Activated naive CD4-positive, alpha-beta T cell treated with anti-CD3 and anti-CD28 coated beads, Interleukin-2, amount 50 U/mL, for 24 hours (primary cell): ENCODE data around the gene MORN1.

Experiments used
- H3K27ac Mint-ChIP-seq: one replicate; pipeline ENCODE4 v1.8.0; 2021; ENCODE audit warnings: mild to moderate bottlenecking, mixed read lengths
- H3K27me3 Mint-ChIP-seq: one replicate; pipeline ENCODE4 v1.8.0; 2021; ENCODE audit warnings: mixed read lengths
- H3K36me3 Mint-ChIP-seq: one replicate; pipeline ENCODE4 v1.8.0; 2021; ENCODE audit warnings: mixed read lengths
- H3K4me1 Mint-ChIP-seq: one replicate; pipeline ENCODE4 v1.8.0; 2021; ENCODE audit warnings: mixed read lengths
- H3K4me3 Mint-ChIP-seq: one replicate; pipeline ENCODE4 v1.8.0; 2021; ENCODE audit warnings: mild to moderate bottlenecking, mixed read lengths
- H3K9me3 Mint-ChIP-seq: one replicate; pipeline ENCODE4 v1.8.0; 2021; ENCODE audit warnings: mixed read lengths

Gene MORN1

GRCh38 chr1:2413495-2414296, 22.3 kb upstream of the MORN1 start:
- Mint-ChIP-seq H3K4me3 (peak overlapping the region; percentile 86), H3K36me3 (no peaks in the 10 kb centered on the region), H3K27me3 (no peaks in the 10 kb centered on the region), H3K4me1 (peaks cover 32% of the 10 kb centered on the region), H3K27ac (peak overlapping the region; percentile 87), H3K9me3 (no peaks in the 10 kb centered on the region)

- peak overlapping the region; percentile 86 for H3K4me3 Mint-ChIP-seq
- no peak overlapping the region for H3K27ac Mint-ChIP-seq
- H3K9me3 Mint-ChIP-seq, result no peaks in the 10 kb centered on the region
- H3K27me3 Mint-ChIP-seq, result no peaks in the 10 kb centered on the region
- H3K4me1 Mint-ChIP-seq, result peaks cover 32% of the 10 kb centered on the region
- H3K36me3 Mint-ChIP-seq, result no peaks in the 10 kb centered on the region
Observed at GRCh38 chr1:2412773-2413494, 21.6 kb upstream of the MORN1 start.

- peaks cover 32% of the 10 kb centered on the region for H3K4me1 Mint-ChIP-seq
- H3K27ac Mint-ChIP-seq, result peak within 1 kb of the TSS; percentile 98
- no peaks in the 10 kb centered on the region for H3K36me3 Mint-ChIP-seq
- H3K27me3 Mint-ChIP-seq, result no peaks in the 10 kb centered on the region
- peak within 1 kb of the TSS; percentile 93 for H3K4me3 Mint-ChIP-seq
- H3K9me3 Mint-ChIP-seq, result no peaks in the 10 kb centered on the region
Observed at GRCh38 chr1:2412395-2412772, 21.0 kb upstream of the MORN1 start, which contains the start of gene PEX10. Gene PEX10, minus strand, starts transcription at chr1:2412564. Its CDS starts 62 bp downstream, at chr1:2412502.

- Mint-ChIP-seq H3K36me3 (no peaks in the 10 kb centered on the region), H3K9me3 (no peaks in the 10 kb centered on the region), H3K27me3 (no peaks in the 10 kb centered on the region), H3K27ac (peak overlapping the region; percentile 98), H3K4me3 (peak overlapping the region; percentile 93), H3K4me1 (peaks cover 28% of the 10 kb centered on the region)
Observed at GRCh38 chr1:2411801-2412394, 20.5 kb upstream of the MORN1 start.

GRCh38 chr1:2409745-2410144, 18.4 kb upstream of the MORN1 start:
- Mint-ChIP-seq H3K4me3 (no peak overlapping the region), H3K27me3 (no peaks in the 10 kb centered on the region), H3K36me3 (no peaks in the 10 kb centered on the region), H3K4me1 (peaks cover 8% of the 10 kb centered on the region), H3K9me3 (no peaks in the 10 kb centered on the region), H3K27ac (peak overlapping the region; percentile 4)

GRCh38 chr1:2408859-2409276, 17.5 kb upstream of the MORN1 start:
- H3K36me3 Mint-ChIP-seq, result no peaks in the 10 kb centered on the region
- no peaks in the 10 kb centered on the region for H3K27me3 Mint-ChIP-seq
- no peak overlapping the region for H3K4me3 Mint-ChIP-seq
- H3K4me1 Mint-ChIP-seq, result no peaks in the 10 kb centered on the region
- no peaks in the 10 kb centered on the region for H3K9me3 Mint-ChIP-seq
- H3K27ac Mint-ChIP-seq, result no peak overlapping the region

GRCh38 chr1:2408456-2408855, 17.1 kb upstream of the MORN1 start:
- H3K4me1 Mint-ChIP-seq, result no peaks in the 10 kb centered on the region
- H3K27ac Mint-ChIP-seq, result no peak overlapping the region
- no peaks in the 10 kb centered on the region for H3K27me3 Mint-ChIP-seq
- no peaks in the 10 kb centered on the region for H3K9me3 Mint-ChIP-seq
- no peaks in the 10 kb centered on the region for H3K36me3 Mint-ChIP-seq
- no peak overlapping the region for H3K4me3 Mint-ChIP-seq

- H3K4me1 Mint-ChIP-seq, result no peaks in the 10 kb centered on the region
- H3K36me3 Mint-ChIP-seq, result no peaks in the 10 kb centered on the region
- H3K9me3 Mint-ChIP-seq, result no peaks in the 10 kb centered on the region
- no peak overlapping the region for H3K27ac Mint-ChIP-seq
- H3K27me3 Mint-ChIP-seq, result no peaks in the 10 kb centered on the region
- no peak overlapping the region for H3K4me3 Mint-ChIP-seq
Observed at GRCh38 chr1:2407991-2408275, 16.6 kb upstream of the MORN1 start.

- H3K4me3 Mint-ChIP-seq, result no peak overlapping the region
- H3K4me1 Mint-ChIP-seq, result no peaks in the 10 kb centered on the region
- no peaks in the 10 kb centered on the region for H3K36me3 Mint-ChIP-seq
- no peaks in the 10 kb centered on the region for H3K27me3 Mint-ChIP-seq
- H3K9me3 Mint-ChIP-seq, result no peaks in the 10 kb centered on the region
- H3K27ac Mint-ChIP-seq, result no peak overlapping the region
Observed at GRCh38 chr1:2407166-2407990, 16.0 kb upstream of the MORN1 start.

GRCh38 chr1:2406451-2407041, 15.2 kb upstream of the MORN1 start:
- no peak overlapping the region for H3K4me3 Mint-ChIP-seq
- peaks cover 8% of the 10 kb centered on the region for H3K4me1 Mint-ChIP-seq
- H3K27me3 Mint-ChIP-seq, result no peaks in the 10 kb centered on the region
- peaks cover 3% of the 10 kb centered on the region for H3K36me3 Mint-ChIP-seq
- H3K27ac Mint-ChIP-seq, result no peak overlapping the region
- H3K9me3 Mint-ChIP-seq, result no peaks in the 10 kb centered on the region

- no peak overlapping the region for H3K4me3 Mint-ChIP-seq
- H3K9me3 Mint-ChIP-seq, result no peaks in the 10 kb centered on the region
- no peaks in the 10 kb centered on the region for H3K27me3 Mint-ChIP-seq
- peak overlapping the region; percentile 4 for H3K27ac Mint-ChIP-seq
- peaks cover 9% of the 10 kb centered on the region for H3K4me1 Mint-ChIP-seq
- peaks cover 3% of the 10 kb centered on the region for H3K36me3 Mint-ChIP-seq
Observed at GRCh38 chr1:2405588-2406295, 14.4 kb upstream of the MORN1 start.

- no peak overlapping the region for H3K4me3 Mint-ChIP-seq
- peaks cover 6% of the 10 kb centered on the region for H3K36me3 Mint-ChIP-seq
Observed at GRCh38 chr1:2404890-2405511, 13.6 kb upstream of the MORN1 start.

GRCh38 chr1:2404142-2404889, 13.0 kb upstream of the MORN1 start:
- Mint-ChIP-seq H3K27ac (no peak overlapping the region), H3K36me3 (peaks cover 8% of the 10 kb centered on the region), H3K4me1 (peaks cover 11% of the 10 kb centered on the region), H3K4me3 (no peak overlapping the region), H3K27me3 (no peaks in the 10 kb centered on the region), H3K9me3 (no peaks in the 10 kb centered on the region)

More at GRCh38 chr1:2404890-2405511, 13.6 kb upstream of the MORN1 start:
- peaks cover 9% of the 10 kb centered on the region for H3K4me1 Mint-ChIP-seq
- H3K27ac Mint-ChIP-seq, result peak overlapping the region; percentile 4
- H3K9me3 Mint-ChIP-seq, result no peaks in the 10 kb centered on the region
- H3K27me3 Mint-ChIP-seq, result no peaks in the 10 kb centered on the region

- Mint-ChIP-seq H3K36me3 (peaks cover 10% of the 10 kb centered on the region), H3K4me3 (no peak overlapping the region), H3K27ac (no peak overlapping the region)
Observed at GRCh38 chr1:2403273-2403672, 11.9 kb upstream of the MORN1 start.

More at GRCh38 chr1:2403273-2403672, 11.9 kb upstream of the MORN1 start:
- Mint-ChIP-seq H3K27me3 (no peaks in the 10 kb centered on the region), H3K9me3 (no peaks in the 10 kb centered on the region), H3K4me1 (peaks cover 15% of the 10 kb centered on the region)
